K562 (cell line): ENCODE results near the gene CMBL. TPM values are rescaled to one million over a fixed set of nuclear protein-coding genes. Genes with fewer than 3 reads are reported as not detected.

Experiments
- ATAC-seq: fragments of 200-7000 bp; cut with Tn5 transposase; 3 replicates; pipeline ENCODE4 v1.9.1; 2020; ENCODE audit warnings: moderate library complexity
- BruUV-seq: library from RNA; stranded (reverse); fragments of 400-500 nt; replicated peaks from 2 replicates; lab custom pipeline; 2021; lab: Mats Ljungman, UMichigan
- CTCF ChIA-PET: fragments of 300-600 bp; formaldehyde crosslinking; extraction: SDS; loops from one replicate; lab custom pipeline; 2021; ENCODE audit warnings: low intra/inter-chr PET ratio; lab: Yijun Ruan, JAX
- POLR2A ChIA-PET: fragments of 300-600, 350-650 bp; sonication (Branson Sonifier 250); formaldehyde crosslinking; extraction: SDS; loops from one replicate; lab custom pipeline; 2021; ENCODE audit warnings: antibody characterized with exemption, inconsistent platforms; lab: Yijun Ruan, JAX
- DNase-seq, 4 experiments: peaks; one replicate each; pipeline versions ENCODE4 v3.0.0 to v3.0.0-alpha.2; 2011 to 2018; ENCODE audit warnings: low spot score in 3 of 4, mixed read lengths in 3 of 4; ENCODE audit errors: extremely low read depth in 1 of 4
- FAIRE-seq: peaks from 2 replicates; lab custom pipeline; 2011; peaks lifted over from hg19 to GRCh38; lab: Jason Lieb, UNC
- H2AFZ ChIP-seq: 2 replicates; pipeline ENCODE4 v1.6.0; 2011; ENCODE audit warnings: low read depth, low read length, control low read depth, inconsistent platforms
- H3K27ac ChIP-seq: fragments of 200-600 bp; 3 replicates; pipeline ENCODE4 v1.8.0; 2011; ENCODE audit warnings: low read depth, mild to moderate bottlenecking, control low read depth, inconsistent platforms, low read length, moderate library complexity, mixed read lengths; ENCODE audit errors: extremely low read depth
- H3K27me3 ChIP-seq, 2 experiments: fragments of 300-600 bp in 1 of 2; 2 replicates in 1 of 2; 3 replicates in 1 of 2; pipeline versions ENCODE4 v1.6.0 to v1.8.0; 2011; ENCODE audit warnings: inconsistent platforms in 2 of 2, low read length in 2 of 2, mild to moderate bottlenecking in 1 of 2, mixed read lengths in 1 of 2, moderate library complexity in 1 of 2; ENCODE audit not compliant: control insufficient read depth in 2 of 2, insufficient read depth in 2 of 2
- H3K36me3 ChIP-seq: fragments of 300-600 bp; 3 replicates; pipeline ENCODE4 v1.8.0; 2011; ENCODE audit warnings: mild to moderate bottlenecking, low read length, inconsistent platforms; ENCODE audit not compliant: control insufficient read depth, insufficient read depth
- H3K4me1 ChIP-seq, 2 experiments: fragments of 200-600 bp in 1 of 2; replicated peaks in 1 of 2; 2 replicates in 1 of 2; 3 replicates in 1 of 2; pipeline versions ENCODE4 v1.5.1 to v1.8.0; 2011; ENCODE audit warnings: inconsistent platforms in 2 of 2, low read length in 2 of 2, mild to moderate bottlenecking in 1 of 2, mixed read lengths in 1 of 2, moderate library complexity in 1 of 2; ENCODE audit not compliant: control insufficient read depth in 2 of 2, insufficient read depth in 2 of 2
- H3K4me2 ChIP-seq: 2 replicates; pipeline ENCODE4 v1.6.1; 2011; ENCODE audit warnings: low read length, control low read depth, inconsistent platforms, mixed read lengths; ENCODE audit not compliant: insufficient read depth
- H3K4me3 ChIP-seq: fragments of 200-600 bp; sonication (generic), shearing (Covaris generic); 2 replicates; pipeline ENCODE4 v1.5.1; 2016; ENCODE audit warnings: control low read depth, inconsistent platforms
- H3K79me2 ChIP-seq: fragments of 200-600 bp; 3 replicates; pipeline ENCODE4 v1.8.0; 2011; ENCODE audit warnings: low read length, inconsistent platforms; ENCODE audit not compliant: control insufficient read depth, insufficient read depth
- H3K9ac ChIP-seq, 2 experiments: 2 replicates each; pipeline versions ENCODE4 v1.6.0 to v1.6.1; 2011; ENCODE audit warnings: low read depth in 2 of 2, low read length in 2 of 2, control low read depth in 1 of 2, inconsistent platforms in 1 of 2, mild to moderate bottlenecking in 1 of 2, mixed read lengths in 1 of 2; ENCODE audit not compliant: insufficient read depth in 1 of 2
- H3K9me1 ChIP-seq: one replicate; pipeline ENCODE4 v1.6.0; 2011; ENCODE audit warnings: inconsistent platforms, mild to moderate bottlenecking, low read length, moderate library complexity; ENCODE audit not compliant: control insufficient read depth, insufficient read depth
- H3K9me3 ChIP-seq: replicated peaks from 2 replicates; pipeline ENCODE4 v1.5.1; 2011; ENCODE audit warnings: low read depth, low read length, inconsistent platforms; ENCODE audit not compliant: control insufficient read depth, insufficient read depth
- H4K20me1 ChIP-seq: replicated peaks from 2 replicates; pipeline ENCODE4 v1.6.1; 2011; ENCODE audit warnings: low read length, inconsistent platforms, mixed read lengths; ENCODE audit not compliant: control insufficient read depth, insufficient read depth
- BDP1 ChIP-seq: IDR thresholded peaks from 3 replicates; pipeline ENCODE4 v1.6.1; 2011; ENCODE audit not compliant: insufficient read length, insufficient read depth
- CEBPG ChIP-seq, 3 experiments: fragments of 200-800 bp in 1 of 3; sonication (Bioruptor generic) in 1 of 3; sonication (generic) in 1 of 3; formaldehyde crosslinking in 1 of 3; IDR thresholded peaks in 2 of 3; conservative IDR thresholded peaks in 1 of 3; 2 replicates each; pipeline versions ENCODE4 v1.6.1 to v1.8.0; 2016 to 2022; ENCODE audit warnings: missing compliant biosample characterization in 2 of 3, missing genetic modification characterization in 2 of 3, mild to moderate bottlenecking in 1 of 3, missing genetic modification reagents in 1 of 3
- ETS2 ChIP-seq: IDR thresholded peaks from 2 replicates; pipeline ENCODE4 v1.6.1; 2016; ENCODE audit warnings: borderline replicate concordance, missing genetic modification characterization, mild to moderate bottlenecking, moderate library complexity, missing compliant biosample characterization; ENCODE audit not compliant: poor library complexity, severe bottlenecking
- FOXJ2 ChIP-seq: fragments of 200-800 bp; sonication (Bioruptor generic); IDR thresholded peaks from 2 replicates; pipeline ENCODE4 v1.6.1; 2016; ENCODE audit warnings: missing genetic modification characterization, missing compliant biosample characterization
- FUS ChIP-seq: fragments of 200-400 bp; formaldehyde crosslinking; optimal IDR thresholded peaks from 2 replicates; pipeline ENCODE3; 2017; ENCODE audit warnings: low read depth, low read length
- GTF2F1 ChIP-seq: IDR thresholded peaks from 2 replicates; pipeline ENCODE4 v1.6.1; 2011; ENCODE audit warnings: low read depth, low read length, improper control_type of control experiment
- IRF2 ChIP-seq: sonication (generic); formaldehyde crosslinking; IDR thresholded peaks from 2 replicates; pipeline ENCODE4 v1.8.1; 2022; ENCODE audit warnings: mild to moderate bottlenecking, missing genetic modification reagents
- KLF16 ChIP-seq: IDR thresholded peaks from 2 replicates; pipeline ENCODE4 v1.6.1; 2016; ENCODE audit warnings: antibody characterized with exemption
- NFATC3 ChIP-seq: fragments of 450-650 bp; IDR thresholded peaks from 2 replicates; pipeline ENCODE4 v1.6.1; 2017; ENCODE audit warnings: mild to moderate bottlenecking
- NR2F6 ChIP-seq: fragments of 450-650 bp; formaldehyde crosslinking; IDR thresholded peaks from 2 replicates; pipeline ENCODE4 v1.4.0; 2020; ENCODE audit warnings: mild to moderate bottlenecking
- TRIM28 ChIP-seq: fragments of 450-650 bp; IDR thresholded peaks from 2 replicates; pipeline ENCODE4 v1.6.1; 2017
- WGBS: fragments of 100-300 bp; shearing (Covaris generic); methylation state at CpG from one replicate; pipeline ENCODE4 v1.1.6; 2016; ENCODE audit warnings: low coverage, mixed read lengths; ENCODE audit not compliant: insufficient coverage; ENCODE audit errors: missing lambda C conversion rate; 5-methylcytosine and 5-hydroxymethylcytosine counted together
- in situ Hi-C: fragments of 300-500 bp; cut with MboI; formaldehyde crosslinking; loops from 4 replicates; pipeline ENCODE4 v1.15.0; 2018; ENCODE audit warnings: inconsistent platforms, mixed read lengths
- intact Hi-C: fragments of 100-400 bp; cut with micrococcal nuclease; formaldehyde crosslinking; loops from 2 replicates; pipeline ENCODE4 v1.14.2; 2022
- polyA plus RNA-seq, 8 experiments: library from polyadenylated mRNA; depleted of rRNA in 4 of 8; stranded (reverse) in 5 of 8; unstranded in 3 of 8; fragments of >200 nt; fragmentation: Nextera tagmentation in 2 of 8; fragmentation: Illumina TruSeq in 1 of 8; extraction: Ambion mirVana in 2 of 8; extraction: Trizol in 1 of 8; gene quantifications; 2 replicates each; pipeline versions ENCODE4 v1.2.1 to v1.2.3, GENCODE V29; 2011 to 2014; ENCODE audit warnings: inconsistent platforms in 1 of 8, missing spikeins in 1 of 8
- total RNA-seq, 7 experiments: library from RNA; depleted of rRNA in 6 of 7; stranded (reverse); fragments of >200 nt in 6 of 7; fragmentation: Illumina TruSeq in 2 of 7; extraction: Trizol in 2 of 7; gene quantifications; 2 replicates each; pipeline versions ENCODE4 v1.2.1 to v1.2.3, GENCODE V29; 2011 to 2021; ENCODE audit warnings: low replicate concordance in 1 of 7
- TF ChIP-seq, protein P1 (sequence below), 2 experiments: fragments of 450-650 bp in 1 of 2; sonication (generic) in 1 of 2; formaldehyde crosslinking in 1 of 2; IDR thresholded peaks in 1 of 2; conservative IDR thresholded peaks in 1 of 2; 2 replicates each; pipeline versions ENCODE4 v1.6.1 to v1.8.1; 2016 to 2023; ENCODE audit warnings: mild to moderate bottlenecking in 2 of 2, moderate library complexity in 2 of 2, inconsistent platforms in 1 of 2, missing genetic modification reagents in 1 of 2
- TF ChIP-seq, protein P2 (sequence below): fragments of 450-650 bp; formaldehyde crosslinking; IDR thresholded peaks from 2 replicates; pipeline ENCODE4 v1.4.0; 2020; ENCODE audit warnings: mild to moderate bottlenecking, moderate library complexity
- TF ChIP-seq, protein P3 (sequence below): sonication (generic); formaldehyde crosslinking; IDR thresholded peaks from 2 replicates; pipeline ENCODE4 v1.8.0; 2022; ENCODE audit warnings: mild to moderate bottlenecking, missing genetic modification reagents
- TF ChIP-seq, protein P4 (sequence below): fragments of 250-450 bp; sonication (Bioruptor Pico); IDR thresholded peaks from 2 replicates; pipeline ENCODE4 v1.5.0; 2020; ENCODE audit warnings: mild to moderate bottlenecking

Gene CMBL
- total and polyA plus RNA-seq, 9 of the 15 experiments (the other 6 are each of a cell fraction or from before 2014, with no cell fraction given), result 22.6 to 192 (median 71.1) TPM

DNA sequence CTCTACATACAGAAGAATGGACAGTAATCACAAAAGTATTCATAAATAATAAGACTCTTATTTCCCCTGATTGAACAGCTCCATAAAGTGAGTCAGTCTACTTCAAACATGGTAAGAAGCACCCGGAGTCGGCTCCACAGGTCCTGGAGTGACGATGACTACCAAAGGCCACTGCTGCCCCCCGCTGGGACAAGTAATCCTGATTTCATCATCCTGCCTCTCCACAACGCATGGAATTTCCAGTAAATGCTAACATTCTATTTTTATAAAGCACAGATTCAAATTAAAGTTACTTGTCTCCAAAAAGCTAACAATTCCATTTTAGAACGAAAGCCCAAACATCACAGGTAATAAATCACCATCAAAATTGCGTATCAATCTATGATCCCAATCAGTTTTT lies 74.2 kb downstream of the CMBL start (continued):
- TF ChIP-seq CEBPG (CRISPR knock-in tag; IDR thresholded peaks at IDR 0.05) (peak; percentile 57; the same call in 1 of the 2 replicates), CEBPG (tag; conservative IDR thresholded peaks at IDR 0.05 in 1 of 2, IDR thresholded peaks at IDR 0.05 in 1 of 2) (peak; percentile 72 to 88)
- TF ChIP-seq, protein P1, sequence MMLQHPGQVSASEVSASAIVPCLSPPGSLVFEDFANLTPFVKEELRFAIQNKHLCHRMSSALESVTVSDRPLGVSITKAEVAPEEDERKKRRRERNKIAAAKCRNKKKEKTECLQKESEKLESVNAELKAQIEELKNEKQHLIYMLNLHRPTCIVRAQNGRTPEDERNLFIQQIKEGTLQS (IDR thresholded peaks at IDR 0.05), result peak; percentile 92
- TF ChIP-seq, protein P1 (CRISPR knock-in tag; conservative IDR thresholded peaks at IDR 0.05), result no peak
- TF ChIP-seq, protein P2, sequence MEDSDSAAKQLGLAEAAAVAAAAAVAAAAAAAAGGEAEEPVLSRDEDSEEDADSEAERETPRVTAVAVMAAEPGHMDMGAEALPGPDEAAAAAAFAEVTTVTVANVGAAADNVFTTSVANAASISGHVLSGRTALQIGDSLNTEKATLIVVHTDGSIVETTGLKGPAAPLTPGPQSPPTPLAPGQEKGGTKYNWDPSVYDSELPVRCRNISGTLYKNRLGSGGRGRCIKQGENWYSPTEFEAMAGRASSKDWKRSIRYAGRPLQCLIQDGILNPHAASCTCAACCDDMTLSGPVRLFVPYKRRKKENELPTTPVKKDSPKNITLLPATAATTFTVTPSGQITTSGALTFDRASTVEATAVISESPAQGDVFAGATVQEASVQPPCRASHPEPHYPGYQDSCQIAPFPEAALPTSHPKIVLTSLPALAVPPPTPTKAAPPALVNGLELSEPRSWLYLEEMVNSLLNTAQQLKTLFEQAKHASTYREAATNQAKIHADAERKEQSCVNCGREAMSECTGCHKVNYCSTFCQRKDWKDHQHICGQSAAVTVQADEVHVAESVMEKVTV (CRISPR knock-in tag), result 0 out of 2 replicates have a peak, but pooled peaks have one; percentile 14
- TF ChIP-seq, all 486 proteins: peak for 14

DNA sequence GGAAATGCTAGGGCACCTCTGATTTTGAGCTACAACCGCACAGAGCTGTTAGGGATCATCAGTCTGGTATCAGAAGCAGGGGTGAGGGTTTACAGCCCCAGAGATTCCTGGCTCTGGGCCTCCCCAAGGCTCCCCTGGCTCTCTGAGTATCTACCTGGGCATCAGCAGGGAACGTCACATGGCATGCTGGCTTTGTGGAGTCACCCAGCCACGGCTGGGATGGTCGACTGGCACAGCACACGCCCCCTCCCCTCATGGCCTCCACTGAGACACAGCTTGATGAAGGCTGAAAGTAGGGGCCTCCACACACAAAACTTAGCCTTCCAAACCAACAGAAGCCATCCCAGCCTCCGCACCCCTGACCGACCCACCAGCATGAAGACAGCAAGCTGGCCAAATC lies 74.7 kb downstream of the CMBL start:
- Histone ChIP-seq H3K4me1 (peaks cover 0 to 2% of the 10 kb centered on the region in 2 experiments; a peak in 1 of 5 replicates), H3K4me2 (no peak overlapping the region), H3K27ac (no peak overlapping the region), H3K9me3 (no peaks in the 10 kb centered on the region), H3K4me3 (no peak overlapping the region), H3K27me3 (no peaks in the 10 kb centered on the region), H2AFZ (no peak overlapping the region), H4K20me1 (0 out of 2 replicates have a peak, but pooled peaks cover 3% of the 10 kb centered on the region), H3K36me3 (peaks cover 42% of the 10 kb centered on the region), H3K9ac (peak overlapping the region in 1 of 2 experiments; percentile 30; a peak in 1 of 4 replicates), H3K9me1 (no peaks in the 10 kb centered on the region), H3K79me2 (no peaks in the 10 kb centered on the region)
- POLR2A ChIA-PET, result interaction anchor here (0.6 to 2.1 kb wide), 4 partner anchors 10 to 182 kb away, joined by 3 to 9 read pairs (median 3); partner anchors contain the start of genes ATPSCKMT and CCT5
- CTCF ChIA-PET, result no interaction called here
- 63% methylated on average over 7 of the region's 7 CpGs for WGBS
- BruUV-seq, result no TSS peak
- no peak for FAIRE-seq
- no peak for DNase-seq
- intact Hi-C loops (no loop called here), in situ Hi-C loops (no loop called here)
- ATAC-seq, result peak; percentile 7; the same call in 1 of the 3 replicates
- TF ChIP-seq, protein P3, sequence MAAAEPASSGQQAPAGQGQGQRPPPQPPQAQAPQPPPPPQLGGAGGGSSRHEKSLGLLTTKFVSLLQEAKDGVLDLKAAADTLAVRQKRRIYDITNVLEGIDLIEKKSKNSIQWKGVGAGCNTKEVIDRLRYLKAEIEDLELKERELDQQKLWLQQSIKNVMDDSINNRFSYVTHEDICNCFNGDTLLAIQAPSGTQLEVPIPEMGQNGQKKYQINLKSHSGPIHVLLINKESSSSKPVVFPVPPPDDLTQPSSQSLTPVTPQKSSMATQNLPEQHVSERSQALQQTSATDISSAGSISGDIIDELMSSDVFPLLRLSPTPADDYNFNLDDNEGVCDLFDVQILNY (CRISPR knock-in tag), result no peak
- TF ChIP-seq ETS2 (tag) (no peak), FUS (no peak), FOXJ2 (no peak), KLF16 (no peak), TRIM28 (no peak), NFATC3 (no peak), GTF2F1 (no peak), NR2F6 (CRISPR knock-in tag) (no peak), BDP1 (no peak), IRF2 (CRISPR knock-in tag) (no peak)
- TF ChIP-seq, protein P4, sequence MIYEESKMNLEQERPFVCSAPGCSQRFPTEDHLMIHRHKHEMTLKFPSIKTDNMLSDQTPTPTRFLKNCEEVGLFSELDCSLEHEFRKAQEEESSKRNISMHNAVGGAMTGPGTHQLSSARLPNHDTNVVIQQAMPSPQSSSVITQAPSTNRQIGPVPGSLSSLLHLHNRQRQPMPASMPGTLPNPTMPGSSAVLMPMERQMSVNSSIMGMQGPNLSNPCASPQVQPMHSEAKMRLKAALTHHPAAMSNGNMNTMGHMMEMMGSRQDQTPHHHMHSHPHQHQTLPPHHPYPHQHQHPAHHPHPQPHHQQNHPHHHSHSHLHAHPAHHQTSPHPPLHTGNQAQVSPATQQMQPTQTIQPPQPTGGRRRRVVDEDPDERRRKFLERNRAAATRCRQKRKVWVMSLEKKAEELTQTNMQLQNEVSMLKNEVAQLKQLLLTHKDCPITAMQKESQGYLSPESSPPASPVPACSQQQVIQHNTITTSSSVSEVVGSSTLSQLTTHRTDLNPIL (CRISPR knock-in tag), result no peak
